GM12878 (cell line): Measurements from ENCODE around the gene NRG3. TPM values are rescaled to one million over a fixed set of nuclear protein-coding genes. Genes with fewer than 3 reads are reported as not detected.

Experiments
- ATAC-seq: fragments of 200-7000 bp; cut with Tn5 transposase; 3 replicates; pipeline ENCODE4 v1.9.1; 2020; ENCODE audit warnings: mild to moderate bottlenecking, moderate library complexity
- BruUV-seq: library from RNA; stranded (reverse); fragments of 400-500 nt; replicated peaks from 2 replicates; lab custom pipeline; 2021; lab: Mats Ljungman, UMichigan
- CTCF ChIA-PET: fragments of 300-600 bp; sonication (Branson Sonifier 250); formaldehyde crosslinking; extraction: SDS; loops from one replicate; lab custom pipeline; 2021; ENCODE audit warnings: inconsistent platforms; lab: Yijun Ruan, JAX
- POLR2A ChIA-PET: fragments of 350-600 bp; formaldehyde crosslinking; extraction: SDS; loops from one replicate; lab custom pipeline; 2021; ENCODE audit warnings: inconsistent platforms; lab: Charles Lee
- RAD21 ChIA-PET: fragments of 300-600 bp; sonication (Branson Sonifier 250); formaldehyde crosslinking; loops from one replicate; lab custom pipeline; 2023; ENCODE audit warnings: antibody characterized with exemption; ENCODE audit not compliant: unreplicated experiment; lab: Charles Lee
- SMC1A ChIA-PET: fragments of 300-600 bp; sonication (Branson Sonifier 250); formaldehyde crosslinking; loops from one replicate; lab custom pipeline; 2023; ENCODE audit not compliant: unreplicated experiment, uncharacterized antibody; lab: Charles Lee
- DNase-seq: peaks from one replicate; pipeline ENCODE4 v3.0.0-alpha.2; 2011; ENCODE audit warnings: low read depth, low spot score
- FAIRE-seq: peaks from 3 replicates; lab custom pipeline; 2011; peaks lifted over from hg19 to GRCh38; lab: Jason Lieb, UNC
- H2AFZ ChIP-seq: 2 replicates; pipeline ENCODE4 v1.6.0; 2011; ENCODE audit warnings: low read depth, low read length, control low read depth; ENCODE audit not compliant: control insufficient read depth
- H3K27ac ChIP-seq: 2 replicates; pipeline ENCODE4 v1.5.1; 2011; ENCODE audit warnings: control low read depth; ENCODE audit not compliant: control insufficient read depth, insufficient read depth
- H3K27me3 ChIP-seq, 2 experiments: replicated peaks in 1 of 2; 2 replicates each; pipeline versions ENCODE4 v1.6.0 to v1.6.1; 2011; ENCODE audit warnings: low read length in 1 of 2; ENCODE audit not compliant: control insufficient read depth in 2 of 2, insufficient read depth in 2 of 2
- H3K36me3 ChIP-seq, 2 experiments: 2 replicates each; pipeline ENCODE4 v1.5.1; 2011; ENCODE audit warnings: low read length in 1 of 2; ENCODE audit not compliant: control insufficient read depth in 2 of 2, insufficient read depth in 2 of 2
- H3K4me1 ChIP-seq: 2 replicates; pipeline ENCODE4 v1.6.1; 2011; ENCODE audit warnings: mild to moderate bottlenecking, low read length, moderate library complexity, mixed read lengths; ENCODE audit not compliant: control insufficient read depth, insufficient read depth
- H3K4me2 ChIP-seq: 2 replicates; pipeline ENCODE4 v1.6.0; 2011; ENCODE audit warnings: control low read depth; ENCODE audit not compliant: control insufficient read depth, insufficient read depth
- H3K4me3 ChIP-seq: fragments of 200-600 bp; sonication (generic); 2 replicates; pipeline ENCODE4 v1.5.1; 2016
- H3K79me2 ChIP-seq: 2 replicates; pipeline ENCODE4 v1.6.0; 2011; ENCODE audit warnings: low read length; ENCODE audit not compliant: control insufficient read depth, insufficient read depth
- H3K9ac ChIP-seq: 2 replicates; pipeline ENCODE4 v1.8.0; 2011; ENCODE audit warnings: low read length, control low read depth, mixed read lengths; ENCODE audit not compliant: control insufficient read depth, insufficient read depth
- H3K9me3 ChIP-seq: replicated peaks from 3 replicates; pipeline ENCODE4 v1.5.1; 2011; ENCODE audit warnings: mild to moderate bottlenecking, low read length; ENCODE audit not compliant: control insufficient read depth, insufficient read depth
- H4K20me1 ChIP-seq: 2 replicates; pipeline ENCODE4 v1.6.0; 2011; ENCODE audit not compliant: control insufficient read depth, insufficient read depth
- CEBPB ChIP-seq, 2 experiments: fragments of 150-350 bp in 1 of 2; IDR thresholded peaks; 2 replicates each; pipeline ENCODE4 v1.6.1; 2012 to 2014; ENCODE audit warnings: low read depth in 2 of 2, low read length in 2 of 2, borderline replicate concordance in 1 of 2, inconsistent platforms in 1 of 2
- MYC ChIP-seq: IDR thresholded peaks from 2 replicates; pipeline ENCODE4 v1.6.1; 2011; ENCODE audit warnings: mild to moderate bottlenecking, low read length, moderate library complexity, inconsistent platforms; ENCODE audit not compliant: insufficient read depth, insufficient replicate concordance, insufficient read length, severe bottlenecking
- SRF ChIP-seq, 2 experiments: IDR thresholded peaks; 2 replicates each; pipeline ENCODE4 v1.6.1; 2011; ENCODE audit warnings: low read depth in 2 of 2, low read length in 2 of 2, mild to moderate bottlenecking in 1 of 2, moderate library complexity in 1 of 2
- ZNF207 ChIP-seq: fragments of 450-650 bp; IDR thresholded peaks from 2 replicates; pipeline ENCODE4 v1.6.1; 2014; ENCODE audit warnings: antibody characterized with exemption, mild to moderate bottlenecking, borderline replicate concordance
- WGBS: methylation state at CpG from one replicate; pipeline ENCODE4 v1.1.6; 2016; ENCODE audit warnings: low lambda C conversion rate; ENCODE audit not compliant: insufficient replicate concordance, insufficient coverage; ENCODE audit errors: missing lambda C conversion rate; 5-methylcytosine and 5-hydroxymethylcytosine counted together
- in situ Hi-C: fragments of 300-500 bp; cut with MboI; formaldehyde crosslinking; loops from 9 replicates; pipeline ENCODE4 v1.14.3; 2018; ENCODE audit warnings: mixed read lengths
- intact Hi-C: fragments of 100-400 bp; cut with micrococcal nuclease; formaldehyde crosslinking; loops from one replicate; pipeline ENCODE4 v1.14.2; 2022; ENCODE audit not compliant: unreplicated experiment
- polyA plus RNA-seq, 11 experiments: library from polyadenylated mRNA; depleted of rRNA in 4 of 11; unstranded in 6 of 11; stranded (reverse) in 5 of 11; fragments of >200 nt; fragmentation: Nextera tagmentation in 4 of 11; fragmentation: Illumina TruSeq in 1 of 11; extraction: Ambion mirVana in 4 of 11; extraction: Trizol in 1 of 11; gene quantifications; 1 replicate in 1 of 11; 2 replicates in 10 of 11; pipeline versions ENCODE4 v1.2.1 to v1.2.3, GENCODE V29; 2011 to 2016; ENCODE audit warnings: inconsistent platforms in 2 of 11, missing spikeins in 2 of 11, low read depth in 1 of 11
- total RNA-seq, 4 experiments: library from RNA; depleted of rRNA in 3 of 4; stranded (reverse); fragments of >200 nt in 3 of 4; fragmentation: Illumina TruSeq in 1 of 4; extraction: Trizol in 1 of 4; gene quantifications; 2 replicates each; pipeline versions ENCODE4 v1.2.1 to v1.2.3, GENCODE V29; 2013 to 2021
- TF ChIP-seq, protein P1 (sequence below): IDR thresholded peaks from 2 replicates; pipeline ENCODE4 v1.6.1; 2012; ENCODE audit warnings: low read depth, low read length, improper control_type of control experiment

The NRG3 gene
- total and polyA plus RNA-seq, 10 of the 15 experiments (the other 5 are each of a cell fraction or from before 2014, with no cell fraction given) = 0.03 to 0.41 (median 0.17) TPM; not detected in 3

DNA sequence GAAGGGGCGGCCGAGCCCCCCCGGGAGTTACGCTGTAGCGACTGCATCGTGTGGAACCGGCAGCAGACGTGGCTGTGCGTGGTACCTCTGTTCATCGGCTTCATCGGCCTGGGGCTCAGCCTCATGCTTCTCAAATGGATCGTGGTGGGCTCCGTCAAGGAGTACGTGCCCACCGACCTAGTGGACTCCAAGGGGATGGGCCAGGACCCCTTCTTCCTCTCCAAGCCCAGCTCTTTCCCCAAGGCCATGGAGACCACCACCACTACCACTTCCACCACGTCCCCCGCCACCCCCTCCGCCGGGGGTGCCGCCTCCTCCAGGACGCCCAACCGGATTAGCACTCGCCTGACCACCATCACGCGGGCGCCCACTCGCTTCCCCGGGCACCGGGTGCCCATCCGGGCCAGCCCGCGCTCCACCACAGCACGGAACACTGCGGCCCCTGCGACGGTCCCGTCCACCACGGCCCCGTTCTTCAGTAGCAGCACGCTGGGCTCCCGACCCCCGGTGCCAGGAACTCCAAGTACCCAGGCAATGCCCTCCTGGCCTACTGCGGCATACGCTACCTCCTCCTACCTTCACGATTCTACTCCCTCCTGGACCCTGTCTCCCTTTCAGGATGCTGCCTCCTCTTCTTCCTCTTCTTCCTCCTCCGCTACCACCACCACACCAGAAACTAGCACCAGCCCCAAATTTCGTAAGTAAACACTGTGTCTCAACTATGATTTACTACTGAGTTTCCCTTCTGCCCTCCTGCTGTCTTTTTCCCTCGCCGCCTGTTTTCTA lies 666 bp downstream of the NRG3 start (continued):
- no peak for TF ChIP-seq MYC
- TF ChIP-seq, protein P1, sequence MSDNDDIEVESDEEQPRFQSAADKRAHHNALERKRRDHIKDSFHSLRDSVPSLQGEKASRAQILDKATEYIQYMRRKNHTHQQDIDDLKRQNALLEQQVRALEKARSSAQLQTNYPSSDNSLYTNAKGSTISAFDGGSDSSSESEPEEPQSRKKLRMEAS = no peak

DNA sequence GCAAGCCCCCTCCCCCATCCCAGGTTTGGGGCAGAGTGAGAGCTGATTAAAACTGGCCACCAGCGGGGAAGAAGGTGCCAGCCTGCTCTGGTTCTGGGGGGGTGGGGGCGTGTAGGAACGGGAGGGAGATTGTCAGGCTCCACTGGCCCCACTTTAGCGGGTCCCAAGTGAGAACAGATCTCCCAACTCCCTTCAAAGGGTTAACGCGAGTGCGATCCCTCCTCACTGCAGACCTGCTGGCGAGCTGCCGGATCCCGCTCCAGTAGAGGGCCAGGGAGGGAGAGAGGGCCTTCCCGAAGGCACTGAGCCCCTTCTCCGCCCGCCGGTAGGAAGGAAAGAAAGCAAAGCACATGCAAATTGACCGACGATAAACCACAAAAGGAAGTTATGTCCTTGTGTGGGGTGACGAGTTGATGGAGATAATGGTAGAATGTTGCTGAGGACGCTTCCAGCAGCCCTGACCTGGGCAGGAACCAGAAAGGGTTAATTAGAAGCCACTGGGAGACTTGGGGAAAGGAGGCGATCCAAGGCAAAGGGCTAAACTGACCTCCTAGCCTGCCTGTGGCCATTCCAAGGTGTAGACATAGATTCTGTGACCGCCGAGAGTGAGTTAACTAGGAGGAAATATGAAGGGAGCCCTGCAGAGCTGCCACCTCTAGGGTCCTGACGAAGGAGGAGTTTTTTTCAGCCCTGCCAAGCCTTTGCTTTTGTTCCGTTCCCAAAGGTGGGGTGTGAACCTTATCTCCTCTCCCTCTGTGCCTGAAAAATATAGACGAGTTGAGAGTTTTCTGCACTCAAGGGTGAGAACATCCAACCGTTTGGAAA lies 1.5 kb downstream of the NRG3 start:
- Histone ChIP-seq H3K4me1 (no peaks in the 10 kb centered on the region), H2AFZ (no peak overlapping the region), H3K27ac (no peak overlapping the region), H3K4me3 (no peak overlapping the region), H3K9me3 (no peaks in the 10 kb centered on the region; the same call in 2 of the 3 replicates), H3K79me2 (no peaks in the 10 kb centered on the region), H4K20me1 (no peaks in the 10 kb centered on the region), H3K36me3 (no peaks in the 10 kb centered on the region), H3K27me3 (peaks cover 2 to 4% of the 10 kb centered on the region in 2 experiments; a peak in 3 of 4 replicates), H3K9ac (no peak overlapping the region), H3K4me2 (no peak overlapping the region)
- WGBS = 2% methylated on average over 25 of the region's 25 CpGs
- in situ Hi-C loops = no loop called here
- POLR2A ChIA-PET = interaction anchor here (0.6 kb wide), 1 partner anchor 9 kb away, joined by 3 read pairs; no protein-coding TSS in a partner anchor
- intact Hi-C loops = no loop called here
- RAD21 ChIA-PET = no interaction called here
- no peak for ATAC-seq
- DNase-seq = no peak
- CTCF ChIA-PET = no interaction called here
- FAIRE-seq = no peak
- BruUV-seq = no TSS peak
- SMC1A ChIA-PET = no interaction called here
- TF ChIP-seq SRF (IDR thresholded peaks at IDR 0.05; ENCODE audit: low read depth in 2 of 2, low read length in 2 of 2) (0 out of 4 replicates have a peak, but pooled peaks of 1 of the 2 experiments have one; percentile 26), CEBPB (IDR thresholded peaks at IDR 0.05; ENCODE audit: borderline replicate concordance in 1 of 2, low read depth in 2 of 2, low read length in 2 of 2) (no peak), ZNF207 (no peak)
